Esophagus squamous epithelium (tissue), 5 donors: ENCODE results near the gene ACOT8. TPM values are rescaled to one million over a fixed set of nuclear protein-coding genes. Genes with fewer than 3 reads are reported as not detected.

ENCODE experiments used
- DNase-seq: peaks from one replicate; lab custom pipeline; 2025; lab: John Stamatoyannopoulos, UW
- H3K27ac ChIP-seq, 4 donors: fragments of 200-600 bp; sonication (generic); one replicate each; pipeline ENCODE4 v1.5.1; 2016 to 2019; ENCODE audit warnings: mild to moderate bottlenecking in 1 of 4
- H3K27me3 ChIP-seq, 4 donors: fragments of 200-600 bp; sonication (generic); 1 replicate in 3 of 4; 2 replicates in 1 of 4; pipeline versions ENCODE4 v1.5.1 to v1.6.0; 2017 to 2021; ENCODE audit warnings: antibody characterized with exemption in 1 of 4
- H3K36me3 ChIP-seq, 3 donors: fragments of 200-600 bp; sonication (generic); one replicate each; pipeline ENCODE4 v1.5.1; 2016 to 2019
- H3K4me1 ChIP-seq, 3 donors: fragments of 200-600 bp; sonication (generic); one replicate each; pipeline ENCODE4 v1.5.1; 2017 to 2019
- H3K4me3 ChIP-seq, 4 donors: fragments of 200-600 bp; sonication (generic); 1 replicate in 3 of 4; 2 replicates in 1 of 4; pipeline ENCODE4 v1.5.1; 2016 to 2019; ENCODE audit warnings: mild to moderate bottlenecking in 2 of 4, moderate library complexity in 1 of 4
- H3K9me3 ChIP-seq, 3 donors: fragments of 200-600 bp; sonication (generic); one replicate each; pipeline ENCODE4 v1.5.1; 2016 to 2019
- CTCF ChIP-seq, 6 experiments: fragments of 450-650 bp in 4 of 6; fragments of 200-600 bp in 2 of 6; sonication (generic) in 2 of 6; IDR thresholded peaks; one replicate each; pipeline ENCODE4 v1.5.1; 2016 to 2019; ENCODE audit warnings: antibody characterized with exemption in 6 of 6, mild to moderate bottlenecking in 4 of 6, moderate library complexity in 4 of 6
- POLR2A ChIP-seq, 4 donors: fragments of 450-650 bp; IDR thresholded peaks; one replicate each; pipeline ENCODE4 v1.6.1; 2017; ENCODE audit warnings: antibody characterized with exemption in 4 of 4, mild to moderate bottlenecking in 4 of 4, moderate library complexity in 3 of 4
- WGBS, 2 donors: methylation state at CpG; one replicate each; pipeline ENCODE4 v1.1.5; 2018; 5-methylcytosine and 5-hydroxymethylcytosine counted together
- intact Hi-C: fragments of 100-400 bp; cut with DNase I; formaldehyde crosslinking; loops from one replicate; pipeline ENCODE4 v1.15.0; 2022
- total RNA-seq, 4 donors: library from RNA; depleted of rRNA; stranded (reverse); fragments of >200 nt; gene quantifications; one replicate each; pipeline ENCODE4 v1.1.0, GENCODE V29; 2016
- donor health status: DM: yes; HTN: yes; CAD: no.

Gene ACOT8
- total RNA-seq, 4 donors from 2014 or later = 27.7 to 35.0 (median 31.1) TPM

GRCh38 chr20:45867819-45868176 lies 10.6 kb upstream of the ACOT8 start:
- H3K4me3 ChIP-seq = no peak overlapping the region
- H3K4me1 ChIP-seq = no peaks in the 10 kb centered on the region
- intact Hi-C loops = no loop called here
- H3K36me3 ChIP-seq = no peaks in the 10 kb centered on the region
- no peaks in the 10 kb centered on the region for H3K27me3 ChIP-seq
- no peak overlapping the region for H3K27ac ChIP-seq
- TF ChIP-seq POLR2A (IDR thresholded peaks at IDR 0.05) = no peak
- TF ChIP-seq CTCF (IDR thresholded peaks at IDR 0.05) = no peak
- no peaks in the 10 kb centered on the region for H3K9me3 ChIP-seq
- DNase-seq = no peak

GRCh38 chr20:45867136-45867818 lies 10.1 kb upstream of the ACOT8 start:
- intact Hi-C loops = no loop called here
- Histone ChIP-seq H3K9me3 (no peaks in the 10 kb centered on the region), H3K4me1 (no peaks in the 10 kb centered on the region), H3K36me3 (no peaks in the 10 kb centered on the region), H3K27ac (no peak overlapping the region), H3K4me3 (no peak overlapping the region), H3K27me3 (no peaks in the 10 kb centered on the region)
- DNase-seq = no peak
- no peak for TF ChIP-seq POLR2A (IDR thresholded peaks at IDR 0.05)
- TF ChIP-seq CTCF (IDR thresholded peaks at IDR 0.05) = no peak
- 69 to 96% methylated on average over 6 of the region's 6 CpGs for WGBS, 2 donors

GRCh38 chr20:45866454-45866853 lies 9.3 kb upstream of the ACOT8 start:
- no peak for DNase-seq
- no peak overlapping the region for H3K27ac ChIP-seq
- 93 to 95% methylated on average over 5 of the region's 5 CpGs for WGBS, 2 donors
- no peaks in the 10 kb centered on the region for H3K36me3 ChIP-seq
- H3K4me3 ChIP-seq = no peak overlapping the region
- no peaks in the 10 kb centered on the region for H3K27me3 ChIP-seq
- no peaks in the 10 kb centered on the region for H3K4me1 ChIP-seq
- intact Hi-C loops = no loop called here
- no peak for TF ChIP-seq POLR2A (IDR thresholded peaks at IDR 0.05)
- no peak for TF ChIP-seq CTCF (IDR thresholded peaks at IDR 0.05)
- no peaks in the 10 kb centered on the region for H3K9me3 ChIP-seq

- Histone ChIP-seq H3K4me1 (peaks cover 0 to 2% (median 0%) of the 10 kb centered on the region in 3 donors), H3K27ac (no peak overlapping the region), H3K9me3 (no peaks in the 10 kb centered on the region), H3K27me3 (no peaks in the 10 kb centered on the region), H3K4me3 (no peak overlapping the region), H3K36me3 (no peaks in the 10 kb centered on the region)
- WGBS, 2 donors = 83 to 85% methylated on average over 7 of the region's 7 CpGs
- intact Hi-C loops = no loop called here
- no peak for TF ChIP-seq POLR2A (IDR thresholded peaks at IDR 0.05)
- no peak for TF ChIP-seq CTCF (IDR thresholded peaks at IDR 0.05)
- DNase-seq = no peak
Measured at GRCh38 chr20:45863543-45864470, 6.6 kb upstream of the ACOT8 start.
